ENCODE data around the gene ZNF787. TPM values are rescaled to one million over a fixed set of nuclear protein-coding genes. Genes with fewer than 3 reads are reported as not detected.
A peak's percentile ranks its signal among the peaks of the same experiment; 100 is the strongest.

Gene ZNF787
- total and polyA plus RNA-seq, 2 of the 13 experiments (the other 11 are each of a cell fraction or from before 2014, with no cell fraction given), result 15.1 to 42.8 TPM

DNA sequence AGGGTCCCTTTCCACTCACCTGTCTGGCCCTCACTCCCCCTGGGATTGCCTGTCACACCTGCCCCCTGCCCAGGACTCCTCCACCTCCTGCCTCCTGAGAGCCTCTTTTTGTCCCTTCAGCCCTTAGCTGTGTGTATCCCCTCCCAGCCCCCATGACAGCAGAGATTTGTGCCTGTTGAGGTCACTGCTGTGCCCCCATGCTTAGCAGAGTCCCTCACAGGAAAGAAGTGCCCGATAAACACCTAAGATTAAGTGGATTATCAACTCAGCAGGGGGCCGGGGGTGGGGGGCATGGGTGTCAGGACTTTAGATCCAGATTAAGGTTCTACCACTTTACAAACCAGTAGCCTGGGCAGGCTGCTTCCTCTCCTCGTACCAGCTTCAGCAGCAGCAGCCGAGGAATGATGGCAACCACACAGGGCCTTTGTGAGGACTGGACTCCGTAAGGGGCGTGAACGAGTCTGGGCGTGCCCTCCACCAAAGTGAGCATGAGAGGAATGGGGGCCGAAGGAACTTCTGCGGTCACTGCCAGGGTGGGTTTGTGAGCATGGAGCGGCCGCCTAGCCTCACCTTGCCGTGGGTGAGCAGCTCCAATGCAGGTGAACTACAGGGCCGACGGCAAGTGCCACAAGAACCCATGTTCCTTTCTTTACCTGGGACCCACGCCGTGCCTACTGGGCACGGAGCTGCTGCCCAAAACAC is 36.1 kb downstream of the ZNF787 start (continued):
- TF ChIP-seq EED (CRISPR knock-in tag; IDR thresholded peaks at IDR 0.05), result no peak
- TF ChIP-seq, protein P1, sequence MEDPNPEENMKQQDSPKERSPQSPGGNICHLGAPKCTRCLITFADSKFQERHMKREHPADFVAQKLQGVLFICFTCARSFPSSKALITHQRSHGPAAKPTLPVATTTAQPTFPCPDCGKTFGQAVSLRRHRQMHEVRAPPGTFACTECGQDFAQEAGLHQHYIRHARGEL (CRISPR knock-in tag; IDR thresholded peaks at IDR 0.05), result no peak
- no peak for TF ChIP-seq POLR2A (IDR thresholded peaks at IDR 0.05; ENCODE audit: insufficient read depth in 1 of 2, low read depth in 2 of 2, low read length in 2 of 2)
- TF ChIP-seq AGO2 (optimal IDR thresholded peaks at IDR 0.05; ENCODE audit: low read depth, low read length), result peak; percentile 92
- 0 out of 2 replicates have a peak, but pooled peaks have one; percentile 51 for TF ChIP-seq ZC3H13 (CRISPR knock-in tag; IDR thresholded peaks at IDR 0.05)

GRCh38 chr19:56083668-56084067 is 37.4 kb downstream of the ZNF787 start:
- intact Hi-C loops (cut with micrococcal nuclease; ENCODE audit: unreplicated experiment) (no loop called here), in situ Hi-C loops (cut with HindIII; ENCODE audit: extremely low pct_ligation_motif_present, low pct_unique_long_range_greater_than_20kb) (no loop called here)
- H3K27me3 ChIP-seq (ENCODE audit: control insufficient read depth in 1 of 2, insufficient read depth in 2 of 2, low read length in 2 of 2), result no peaks in the 10 kb centered on the region
- no peak overlapping the region for H3K27ac ChIP-seq (ENCODE audit: extremely low read length, insufficient read depth, low read length)
- no peak overlapping the region for H2AFZ ChIP-seq (ENCODE audit: low read length)
- H3K4me2 ChIP-seq (ENCODE audit: low read depth, low read length), result no peak overlapping the region
- DNase-seq (ENCODE audit: low spot score), result no peak
- H3K4me3 ChIP-seq (replicated peaks in 1 of 3; ENCODE audit: insufficient read depth in 1 of 3, low read depth in 2 of 3, low read length in 3 of 3), result no peak overlapping the region
- POLR2A ChIA-PET, result no interaction called here
- no peaks in the 10 kb centered on the region for H3K9me3 ChIP-seq (ENCODE audit: low read length)
- peaks cover 11% of the 10 kb centered on the region for H4K20me1 ChIP-seq (ENCODE audit: insufficient read depth, low read length)
- BruUV-seq (replicated peaks), result no TSS peak
- H3K79me2 ChIP-seq (ENCODE audit: insufficient read depth, low read length), result no peaks in the 10 kb centered on the region
- no peak for FAIRE-seq
- peaks cover 11% of the 10 kb centered on the region; the same call in 1 of the 2 replicates for H3K4me1 ChIP-seq (ENCODE audit: insufficient read depth, low read length)
- peaks cover 0 to 10% of the 10 kb centered on the region in 2 experiments; a peak in 2 of 5 replicates for H3K36me3 ChIP-seq (replicated peaks in 1 of 2; ENCODE audit: control insufficient read depth in 1 of 2, insufficient read depth in 2 of 2, low read length in 2 of 2)
- CTCF ChIA-PET (ENCODE audit: low intra/inter-chr PET ratio, low total read pairs), result no interaction called here
- WGBS (ENCODE audit: low lambda C conversion rate), result over 99% methylated on average over 7 of the region's 9 CpGs
- no peak for ATAC-seq
- H3K9ac ChIP-seq (ENCODE audit: insufficient read depth, low read depth, low read length), result no peak overlapping the region
- TF ChIP-seq PHB2 (IDR thresholded peaks at IDR 0.05; ENCODE audit: partially characterized antibody), result no peak
- no peak for TF ChIP-seq REXO4 (CRISPR knock-in tag; IDR thresholded peaks at IDR 0.05; ENCODE audit: borderline replicate concordance)
- TF ChIP-seq TEF (CRISPR knock-in tag; IDR thresholded peaks at IDR 0.05), result no peak
- TF ChIP-seq SMYD3 (CRISPR knock-in tag; IDR thresholded peaks at IDR 0.05), result no peak
- TF ChIP-seq, protein P2, sequence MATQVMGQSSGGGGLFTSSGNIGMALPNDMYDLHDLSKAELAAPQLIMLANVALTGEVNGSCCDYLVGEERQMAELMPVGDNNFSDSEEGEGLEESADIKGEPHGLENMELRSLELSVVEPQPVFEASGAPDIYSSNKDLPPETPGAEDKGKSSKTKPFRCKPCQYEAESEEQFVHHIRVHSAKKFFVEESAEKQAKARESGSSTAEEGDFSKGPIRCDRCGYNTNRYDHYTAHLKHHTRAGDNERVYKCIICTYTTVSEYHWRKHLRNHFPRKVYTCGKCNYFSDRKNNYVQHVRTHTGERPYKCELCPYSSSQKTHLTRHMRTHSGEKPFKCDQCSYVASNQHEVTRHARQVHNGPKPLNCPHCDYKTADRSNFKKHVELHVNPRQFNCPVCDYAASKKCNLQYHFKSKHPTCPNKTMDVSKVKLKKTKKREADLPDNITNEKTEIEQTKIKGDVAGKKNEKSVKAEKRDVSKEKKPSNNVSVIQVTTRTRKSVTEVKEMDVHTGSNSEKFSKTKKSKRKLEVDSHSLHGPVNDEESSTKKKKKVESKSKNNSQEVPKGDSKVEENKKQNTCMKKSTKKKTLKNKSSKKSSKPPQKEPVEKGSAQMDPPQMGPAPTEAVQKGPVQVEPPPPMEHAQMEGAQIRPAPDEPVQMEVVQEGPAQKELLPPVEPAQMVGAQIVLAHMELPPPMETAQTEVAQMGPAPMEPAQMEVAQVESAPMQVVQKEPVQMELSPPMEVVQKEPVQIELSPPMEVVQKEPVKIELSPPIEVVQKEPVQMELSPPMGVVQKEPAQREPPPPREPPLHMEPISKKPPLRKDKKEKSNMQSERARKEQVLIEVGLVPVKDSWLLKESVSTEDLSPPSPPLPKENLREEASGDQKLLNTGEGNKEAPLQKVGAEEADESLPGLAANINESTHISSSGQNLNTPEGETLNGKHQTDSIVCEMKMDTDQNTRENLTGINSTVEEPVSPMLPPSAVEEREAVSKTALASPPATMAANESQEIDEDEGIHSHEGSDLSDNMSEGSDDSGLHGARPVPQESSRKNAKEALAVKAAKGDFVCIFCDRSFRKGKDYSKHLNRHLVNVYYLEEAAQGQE (IDR thresholded peaks at IDR 0.05; ENCODE audit: borderline replicate concordance in 1 of 2, low read depth in 1 of 2, low read length in 2 of 2), result peak in 1 of 2 experiments; percentile 82; a peak in 3 of 4 replicates
- TF ChIP-seq BRD4 (CRISPR knock-in tag; IDR thresholded peaks at IDR 0.05), result no peak
- no peak for TF ChIP-seq ZNF224 (CRISPR knock-in tag; IDR thresholded peaks at IDR 0.05)
- TF ChIP-seq POLR2A (IDR thresholded peaks at IDR 0.05; ENCODE audit: insufficient read depth in 1 of 2, low read depth in 2 of 2, low read length in 2 of 2), result peak in 1 of 2 experiments; percentile 39; a peak in 1 of 4 replicates
- TF ChIP-seq CBX5 (CRISPR knock-in tag; IDR thresholded peaks at IDR 0.05; ENCODE audit: borderline replicate concordance), result no peak
- TF ChIP-seq DDIT3 (CRISPR knock-in tag; IDR thresholded peaks at IDR 0.05), result no peak
- no peak for TF ChIP-seq HIVEP1 (CRISPR knock-in tag; IDR thresholded peaks at IDR 0.05)
- TF ChIP-seq ZNF720 (CRISPR knock-in tag; IDR thresholded peaks at IDR 0.05), result no peak
- no peak for TF ChIP-seq ZNF816 (CRISPR knock-in tag; IDR thresholded peaks at IDR 0.05; ENCODE audit: borderline replicate concordance)

Data from HepG2 (cell line).